GM11168 (cell line): ENCODE measurements around the gene NACC1.

ENCODE experiments used
- in situ Hi-C: fragments of 300-500 bp; cut with MboI; formaldehyde crosslinking; loops from one replicate; pipeline ENCODE4 v1.12.0; 2022; ENCODE audit warnings: low sequenced_read_pairs; ENCODE audit not compliant: unreplicated experiment

The NACC1 gene

GRCh38 chr19:13117176-13117771, 790 bp upstream of the NACC1 start:
- in situ Hi-C loops, result no loop called here

GRCh38 chr19:13118424-13119193, 545 bp downstream of the NACC1 start:
- in situ Hi-C loops, result no loop called here

GRCh38 chr19:13119627-13120026, 1.6 kb downstream of the NACC1 start:
- in situ Hi-C loops, result no loop called here

DNA sequence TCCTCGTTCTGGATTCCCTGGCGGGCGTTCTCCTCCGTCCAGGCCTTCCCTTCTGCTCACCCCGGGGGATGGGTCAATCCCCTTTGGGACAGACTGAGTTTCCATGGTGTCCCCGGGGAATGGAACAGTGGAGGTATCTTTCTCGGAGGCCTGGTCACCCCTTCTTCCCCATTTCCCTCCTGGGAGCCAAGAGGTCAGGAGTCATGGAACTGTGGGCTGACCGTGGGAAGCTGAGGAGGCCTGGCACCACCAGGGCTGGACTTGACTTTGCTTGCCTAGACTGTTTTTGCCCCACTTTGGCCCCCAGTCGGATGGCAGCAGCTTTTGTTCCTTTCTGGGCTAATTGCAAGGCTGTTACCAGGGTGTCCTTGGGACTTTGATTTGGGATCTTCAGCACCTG, 2.0 kb downstream of the NACC1 start:
- in situ Hi-C loops, result no loop called here

DNA sequence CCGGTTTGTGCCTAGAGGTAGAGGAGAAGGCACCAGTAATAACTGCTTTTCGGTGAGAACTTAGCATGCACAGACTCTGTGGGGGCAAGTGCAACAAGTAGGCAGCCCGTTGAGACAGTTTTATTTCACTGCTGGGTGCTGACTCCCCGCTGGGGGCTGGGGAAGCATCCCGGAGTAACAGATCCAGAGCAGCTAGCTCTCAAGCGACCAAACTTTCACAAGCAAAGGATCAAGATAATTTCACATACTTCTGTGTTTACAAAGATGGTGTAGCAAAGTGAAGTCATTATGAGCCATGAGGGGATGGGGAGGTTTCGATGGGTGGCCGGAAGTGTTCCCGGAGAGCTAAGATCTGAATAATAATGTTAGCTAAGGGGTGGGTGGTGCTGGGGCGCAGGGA, 2.8 kb downstream of the NACC1 start:
- in situ Hi-C loops, result no loop called here

DNA sequence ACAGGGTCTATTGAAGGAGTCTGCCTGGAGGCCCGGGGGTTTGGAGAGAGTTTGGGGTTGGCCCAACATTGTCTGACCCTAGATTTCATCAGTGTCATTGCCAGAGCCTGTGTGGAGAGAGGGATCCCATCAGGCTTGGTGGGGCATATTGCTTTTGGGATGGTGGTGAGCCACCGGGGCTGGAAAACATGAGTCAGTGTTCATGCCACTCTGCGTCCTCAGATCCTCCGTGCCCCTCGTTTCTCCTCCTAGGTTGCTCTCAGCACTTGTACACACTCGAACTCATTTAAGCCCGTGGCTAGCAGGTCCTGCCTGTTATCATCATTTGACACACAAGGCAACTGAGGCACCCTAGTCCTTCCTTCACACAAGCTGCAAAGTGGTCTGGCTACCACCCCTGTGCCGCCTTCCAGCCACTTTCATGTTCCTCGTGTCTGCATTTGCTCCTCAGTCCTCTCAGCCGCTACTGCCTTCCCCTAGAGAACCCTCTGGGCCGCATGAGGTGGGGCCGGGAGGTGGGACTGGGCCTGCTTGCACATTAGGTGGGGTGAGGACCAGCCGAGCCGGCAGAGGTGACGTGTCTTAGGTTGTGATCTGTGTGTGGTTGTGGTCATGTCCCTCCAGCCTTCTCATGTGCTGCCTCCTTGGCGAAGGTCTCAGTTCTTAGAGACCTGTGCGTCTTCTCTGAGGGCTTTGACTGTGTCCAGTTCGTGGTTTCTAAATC, 3.6 kb downstream of the NACC1 start:
- in situ Hi-C loops, result no loop called here

GRCh38 chr19:13122275-13122878, 4.3 kb downstream of the NACC1 start:
- in situ Hi-C loops, result no loop called here

DNA sequence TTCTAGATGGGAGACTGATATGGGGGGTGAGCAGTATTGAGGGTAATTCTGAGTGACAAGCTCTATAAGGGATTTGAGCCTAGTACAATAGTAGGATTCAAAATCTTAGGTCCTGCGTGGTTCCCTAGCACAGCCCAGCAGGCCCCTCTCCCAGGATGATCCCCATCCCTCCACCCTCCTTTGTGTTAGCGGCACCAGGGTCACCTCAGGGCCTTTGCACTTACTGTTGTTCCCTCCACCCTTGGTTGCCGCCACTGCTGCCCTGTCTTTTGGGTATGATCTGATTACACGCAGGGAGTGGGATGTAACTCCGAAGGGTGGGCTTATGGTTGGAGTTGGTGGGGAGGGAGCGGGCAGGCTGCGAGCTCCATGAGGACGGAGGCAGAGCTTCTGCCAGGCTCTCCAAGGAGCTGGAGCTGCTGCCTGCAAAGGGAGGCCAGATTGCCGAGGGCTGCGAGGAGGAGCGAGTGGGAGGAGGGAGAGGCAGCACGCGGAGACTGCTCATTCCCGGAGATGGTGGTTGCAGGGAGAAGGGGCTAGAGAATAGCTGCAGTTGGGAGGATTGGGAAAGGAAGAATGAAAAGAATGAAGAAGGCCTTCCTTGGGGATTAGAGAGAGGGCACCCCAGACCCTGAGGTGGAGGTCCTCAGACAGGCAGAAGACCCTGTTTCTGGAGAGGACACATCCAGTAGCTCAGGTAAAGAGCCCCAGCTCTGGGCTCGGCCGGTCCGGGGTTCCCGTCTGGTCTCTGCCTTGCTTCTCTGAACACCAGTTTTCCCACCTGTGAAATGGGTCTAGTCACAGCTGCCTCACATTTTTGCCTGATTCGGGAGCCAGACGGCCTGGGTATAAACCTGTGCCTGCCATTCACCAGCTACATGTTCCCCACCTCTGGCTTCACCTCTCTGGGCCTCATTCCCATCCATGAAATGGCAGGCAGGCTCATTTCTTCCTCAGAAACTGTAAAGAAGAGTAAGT, 5.2 kb downstream of the NACC1 start:
- in situ Hi-C loops, result no loop called here

GRCh38 chr19:13127051-13127450, 9.0 kb downstream of the NACC1 start:
- in situ Hi-C loops, result no loop called here

DNA sequence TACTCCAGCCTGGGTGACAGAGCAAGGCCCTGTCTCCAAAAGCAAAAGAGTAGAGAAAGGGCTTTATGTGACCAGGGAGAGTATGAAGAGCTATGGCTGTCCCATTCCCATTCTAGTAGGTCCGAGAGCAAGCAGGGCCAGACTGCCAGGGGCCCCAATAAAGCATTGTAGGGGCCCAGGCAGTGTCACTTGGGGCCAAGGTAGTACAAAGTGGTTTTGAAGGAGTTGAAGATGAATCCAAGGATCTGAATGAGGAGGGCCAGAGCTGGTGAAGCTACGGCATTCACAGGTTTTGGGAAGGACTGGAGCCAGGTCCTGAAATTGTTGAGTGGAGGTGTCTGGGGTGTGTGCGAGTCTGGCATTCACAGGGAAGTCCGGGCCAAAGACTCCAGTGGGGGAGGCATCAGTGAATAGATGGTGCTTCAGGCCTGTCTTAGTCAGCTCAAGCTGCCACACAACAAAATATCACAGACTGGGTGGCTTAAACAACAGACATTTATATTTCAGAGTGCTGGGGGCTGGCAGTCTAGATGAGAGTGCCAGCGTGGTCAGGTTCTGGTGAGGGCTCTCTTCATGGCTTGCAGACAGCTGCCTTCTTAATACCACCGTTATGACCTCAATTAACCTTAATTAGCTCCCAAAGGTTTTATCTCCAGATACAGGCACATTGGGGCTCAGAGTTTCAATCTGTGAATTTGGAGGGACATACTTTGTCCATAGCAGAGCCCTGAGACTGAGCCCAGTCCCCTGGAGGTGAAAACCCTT, 9.9 kb downstream of the NACC1 start:
- in situ Hi-C loops, result no loop called here

GRCh38 chr19:13128583-13128982, 10.5 kb downstream of the NACC1 start:
- in situ Hi-C loops, result no loop called here

DNA sequence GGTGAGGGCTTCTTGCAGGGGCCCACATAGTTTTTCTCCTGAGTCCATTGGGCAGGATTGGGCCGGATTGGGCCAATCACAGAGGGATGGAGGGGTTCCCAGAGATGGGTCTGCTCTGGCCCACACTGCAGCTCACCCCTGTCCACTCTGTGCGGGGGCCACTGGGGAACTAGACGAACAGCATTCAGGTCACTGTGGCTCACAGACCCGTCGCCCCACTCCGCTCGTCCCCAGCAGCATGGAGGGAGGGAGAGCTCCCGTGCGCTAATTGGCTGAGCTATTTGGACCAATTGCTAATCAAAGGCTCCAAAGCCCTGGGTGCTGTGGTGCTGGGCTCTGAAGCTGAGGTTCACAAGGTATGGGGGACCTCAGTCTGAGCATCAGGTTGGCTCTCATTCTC, 11.3 kb downstream of the NACC1 start:
- in situ Hi-C loops, result no loop called here

DNA sequence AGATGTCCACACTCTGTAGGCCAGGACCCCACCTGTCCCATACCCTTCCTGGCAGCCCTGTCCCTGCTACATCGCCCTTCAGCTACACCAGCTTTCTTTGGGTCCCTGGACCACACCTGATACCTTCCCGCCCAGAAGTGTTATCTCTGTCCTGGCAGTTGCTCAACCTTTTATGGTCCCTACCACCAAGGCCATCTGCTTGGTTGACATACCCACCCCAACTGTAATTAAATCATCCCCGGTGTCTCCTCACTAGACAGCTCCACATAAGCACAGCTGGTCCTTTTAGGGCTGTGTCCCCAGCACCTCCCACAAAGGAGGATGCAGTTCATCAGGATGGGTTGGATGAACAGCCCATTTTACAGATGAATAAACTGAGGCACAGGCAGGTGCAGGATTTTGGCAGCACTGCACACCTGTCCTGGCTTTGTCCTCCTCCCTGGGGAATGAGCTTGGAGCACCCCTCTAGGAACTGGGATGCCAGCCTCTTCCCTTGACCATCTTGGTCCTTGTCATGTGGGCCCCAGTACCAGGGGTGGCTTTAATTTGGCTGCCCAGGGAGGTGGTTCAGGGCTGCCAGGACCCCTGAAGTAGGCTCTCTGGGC, 12.9 kb downstream of the NACC1 start:
- in situ Hi-C loops, result no loop called here

- in situ Hi-C loops, result no loop called here
Measured at GRCh38 chr19:13132471-13133180, 14.6 kb downstream of the NACC1 start.

GRCh38 chr19:13133241-13133870, 15.3 kb downstream of the NACC1 start:
- in situ Hi-C loops, result no loop called here

DNA sequence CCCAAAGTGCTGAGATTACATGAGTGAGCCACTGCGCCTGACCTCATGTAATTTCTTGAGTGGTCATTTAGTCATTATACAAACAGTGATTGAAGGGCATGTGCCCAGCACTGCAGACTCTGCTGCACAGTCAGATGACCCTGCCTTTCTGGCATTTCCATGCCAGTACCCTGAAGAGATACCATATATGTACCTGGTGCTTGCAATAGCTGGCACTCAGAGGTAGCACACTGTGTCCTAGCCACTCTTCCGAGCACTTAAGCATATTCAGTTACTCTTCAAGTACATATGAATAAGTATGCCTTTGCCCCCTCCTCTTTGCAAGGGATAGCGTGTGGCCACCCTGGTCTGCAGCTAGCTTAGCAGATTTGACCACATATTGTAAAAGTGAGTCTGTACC, 16.6 kb downstream of the NACC1 start:
- in situ Hi-C loops, result no loop called here
